ENCODE results near the gene ZNF106. TPM values are rescaled to one million over a fixed set of nuclear protein-coding genes. Genes with fewer than 3 reads are reported as not detected.

Gene ZNF106
- total RNA-seq: 19.3 and 25.7 TPM in 2 replicates

GRCh38 chr15:42490671-42491538 is at the start of gene ZNF106:
TSS of gene ZNF106 (minus strand) at chr15:42491141. CDS start at chr15:42472289, 18,852 bp downstream.

GRCh38 chr15:42495361-42496212 is 4.6 kb upstream of the ZNF106 start, which contains the start of gene SNAP23:
TSS of gene SNAP23 (plus strand) at chr15:42495634. CDS start at chr15:42511847, 16,213 bp downstream.

Other genes starting within 250 kb of the ZNF106 start
- 13.2 and 28.3 TPM in 2 replicates for gene GANC, start 217.9 kb downstream of the ZNF106 start, total RNA-seq
- gene TMEM87A, start 217.7 kb downstream of the ZNF106 start, total RNA-seq: 45.6 and 56.5 TPM in 2 replicates
- gene CAPN3, start 131.6 kb downstream of the ZNF106 start, total RNA-seq: 0.99 and 1.6 TPM in 2 replicates
- gene SNAP23, start 4.5 kb upstream of the ZNF106 start, total RNA-seq: 56.9 and 57.2 TPM in 2 replicates
- 10.0 and 17.8 TPM in 2 replicates for gene LRRC57, start 57.7 kb upstream of the ZNF106 start, total RNA-seq
- 35.3 and 48.3 TPM in 2 replicates for gene HAUS2, start 57.7 kb upstream of the ZNF106 start, total RNA-seq
- 1.2 and 1.7 TPM in 2 replicates for gene STARD9, start 84.5 kb upstream of the ZNF106 start, total RNA-seq
- gene CDAN1, start 246.0 kb upstream of the ZNF106 start, total RNA-seq: 8.6 and 9.8 TPM in 2 replicates